BJ (cell line): ENCODE results near the gene SYK. TPM values are rescaled to one million over a fixed set of nuclear protein-coding genes. Genes with fewer than 3 reads are reported as not detected.

Source experiments
- CTCF ChIA-PET: fragments of 350-600 bp; formaldehyde crosslinking; extraction: SDS; loops from one replicate; lab custom pipeline; 2021; ENCODE audit warnings: antibody characterized with exemption, inconsistent platforms; lab: Yijun Ruan, JAX
- POLR2A ChIA-PET: fragments of 300-600 bp; sonication (Branson Sonifier 250); formaldehyde crosslinking; extraction: SDS; loops from one replicate; lab custom pipeline; 2021; ENCODE audit warnings: antibody characterized with exemption; lab: Charles Lee
- DNase-seq: peaks from one replicate; pipeline ENCODE4 v3.0.0-alpha.2; 2011; ENCODE audit warnings: low read depth
- H3K27me3 ChIP-seq: 2 replicates; pipeline ENCODE4 v1.6.0; 2011; ENCODE audit warnings: low read length; ENCODE audit not compliant: control insufficient read depth, insufficient read depth
- H3K36me3 ChIP-seq: 2 replicates; pipeline ENCODE4 v1.5.1; 2011; ENCODE audit warnings: low read length; ENCODE audit not compliant: control insufficient read depth, insufficient read depth
- H3K4me3 ChIP-seq: 2 replicates; pipeline ENCODE4 v1.5.1; 2011; ENCODE audit warnings: low read depth, mild to moderate bottlenecking, control low read depth, low read length
- polyA plus RNA-seq: library from polyadenylated mRNA; depleted of rRNA; stranded (reverse); fragments of >200 nt; gene quantifications from 2 replicates; pipeline ENCODE4 v1.2.3, GENCODE V29; 2011
- TF ChIP-seq, protein P1 (sequence below): IDR thresholded peaks from 2 replicates; pipeline ENCODE4 v1.5.1; 2011; ENCODE audit warnings: low read depth, mild to moderate bottlenecking, control low read depth, inconsistent platforms, low read length, moderate library complexity; ENCODE audit not compliant: insufficient read depth

SYK gene
- polyA plus RNA-seq, 1 experiment: not detected

DNA sequence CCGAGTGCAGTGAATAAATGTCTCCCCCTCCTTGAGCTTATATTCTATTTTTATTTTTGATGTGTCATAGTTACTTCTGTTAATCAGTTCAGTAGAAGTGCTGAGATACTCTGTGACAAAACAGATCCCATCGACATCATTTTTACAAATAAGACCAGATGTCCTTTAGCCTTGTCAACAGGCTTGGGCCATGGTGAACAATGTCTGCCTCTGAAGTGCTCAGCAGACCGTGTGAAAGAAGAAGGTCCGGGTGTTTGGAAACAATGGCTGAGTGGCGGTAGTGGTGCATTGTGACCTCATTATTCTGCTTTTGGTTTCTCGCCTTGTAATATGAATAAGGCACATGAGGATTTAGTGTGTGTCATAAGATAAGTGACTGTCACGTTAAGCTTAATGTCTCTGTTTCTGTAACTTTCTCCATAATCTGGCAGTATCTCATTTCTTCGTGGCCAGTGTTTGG lies 71.2 kb downstream of the SYK start:
- no peaks in the 10 kb centered on the region for H3K27me3 ChIP-seq
- no peaks in the 10 kb centered on the region for H3K36me3 ChIP-seq
- TF ChIP-seq, protein P1, sequence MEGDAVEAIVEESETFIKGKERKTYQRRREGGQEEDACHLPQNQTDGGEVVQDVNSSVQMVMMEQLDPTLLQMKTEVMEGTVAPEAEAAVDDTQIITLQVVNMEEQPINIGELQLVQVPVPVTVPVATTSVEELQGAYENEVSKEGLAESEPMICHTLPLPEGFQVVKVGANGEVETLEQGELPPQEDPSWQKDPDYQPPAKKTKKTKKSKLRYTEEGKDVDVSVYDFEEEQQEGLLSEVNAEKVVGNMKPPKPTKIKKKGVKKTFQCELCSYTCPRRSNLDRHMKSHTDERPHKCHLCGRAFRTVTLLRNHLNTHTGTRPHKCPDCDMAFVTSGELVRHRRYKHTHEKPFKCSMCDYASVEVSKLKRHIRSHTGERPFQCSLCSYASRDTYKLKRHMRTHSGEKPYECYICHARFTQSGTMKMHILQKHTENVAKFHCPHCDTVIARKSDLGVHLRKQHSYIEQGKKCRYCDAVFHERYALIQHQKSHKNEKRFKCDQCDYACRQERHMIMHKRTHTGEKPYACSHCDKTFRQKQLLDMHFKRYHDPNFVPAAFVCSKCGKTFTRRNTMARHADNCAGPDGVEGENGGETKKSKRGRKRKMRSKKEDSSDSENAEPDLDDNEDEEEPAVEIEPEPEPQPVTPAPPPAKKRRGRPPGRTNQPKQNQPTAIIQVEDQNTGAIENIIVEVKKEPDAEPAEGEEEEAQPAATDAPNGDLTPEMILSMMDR: no peak
- DNase-seq: no peak
- H3K4me3 ChIP-seq: no peak overlapping the region
- ChIA-PET POLR2A (no interaction called here), CTCF (interaction anchor here (2.5 kb wide), 1 partner anchor 731 kb away, joined by 10 read pairs; no protein-coding TSS in a partner anchor)

DNA sequence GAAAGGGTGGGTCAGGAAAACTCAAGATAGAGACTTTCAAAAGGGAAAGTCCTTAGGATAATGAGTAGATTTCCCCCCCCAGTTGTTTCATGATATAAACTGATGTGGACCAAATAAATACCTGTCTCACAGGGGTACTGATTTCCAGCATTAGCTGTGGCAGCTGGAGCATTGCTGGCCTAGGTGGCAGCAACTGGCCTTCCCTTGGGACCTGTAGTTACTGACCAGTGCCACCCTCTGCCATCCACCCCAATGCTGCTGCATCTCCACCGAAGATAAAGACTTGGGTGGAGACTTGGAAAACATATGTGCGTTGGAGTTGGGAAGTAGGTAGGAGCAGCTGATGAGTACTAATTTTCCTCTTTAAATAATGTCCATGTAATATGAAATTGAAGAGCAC lies 71.8 kb downstream of the SYK start:
- Histone ChIP-seq H3K36me3 (no peaks in the 10 kb centered on the region), H3K27me3 (no peaks in the 10 kb centered on the region), H3K4me3 (no peak overlapping the region)
- DNase-seq: no peak
- ChIA-PET POLR2A (no interaction called here), CTCF (interaction anchor here (1.1 to 2.5 kb wide), 2 partner anchors 732 to 1276 kb away, joined by 5 to 10 read pairs; no protein-coding TSS in a partner anchor)
- TF ChIP-seq, protein P1: no peak

DNA sequence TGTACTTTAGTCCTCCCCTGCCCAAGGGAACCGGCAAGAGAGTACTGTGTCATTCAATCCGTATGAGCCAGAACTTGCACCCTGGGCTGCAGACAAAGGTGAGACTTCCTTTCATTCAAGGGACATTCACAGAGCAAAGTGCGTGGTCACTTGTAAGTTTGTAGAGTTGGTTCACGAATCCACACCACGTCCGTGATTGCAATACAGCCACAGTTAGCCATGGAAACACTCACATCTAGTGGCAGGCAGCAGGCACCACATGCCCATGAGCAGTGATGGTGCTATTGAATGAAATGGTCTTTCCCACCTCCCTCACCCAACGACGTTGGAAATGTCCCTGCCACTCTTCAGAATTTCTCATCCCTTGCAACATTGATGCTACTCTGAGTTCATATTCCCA lies 72.6 kb downstream of the SYK start:
- TF ChIP-seq, protein P1: no peak
- no peak for DNase-seq
- Histone ChIP-seq H3K36me3 (no peaks in the 10 kb centered on the region), H3K27me3 (no peaks in the 10 kb centered on the region), H3K4me3 (no peak overlapping the region)
- CTCF ChIA-PET: interaction anchor here (1.1 to 2.5 kb wide), 2 partner anchors 732 to 1276 kb away, joined by 5 to 10 read pairs; no protein-coding TSS in a partner anchor
- POLR2A ChIA-PET: no interaction called here

DNA sequence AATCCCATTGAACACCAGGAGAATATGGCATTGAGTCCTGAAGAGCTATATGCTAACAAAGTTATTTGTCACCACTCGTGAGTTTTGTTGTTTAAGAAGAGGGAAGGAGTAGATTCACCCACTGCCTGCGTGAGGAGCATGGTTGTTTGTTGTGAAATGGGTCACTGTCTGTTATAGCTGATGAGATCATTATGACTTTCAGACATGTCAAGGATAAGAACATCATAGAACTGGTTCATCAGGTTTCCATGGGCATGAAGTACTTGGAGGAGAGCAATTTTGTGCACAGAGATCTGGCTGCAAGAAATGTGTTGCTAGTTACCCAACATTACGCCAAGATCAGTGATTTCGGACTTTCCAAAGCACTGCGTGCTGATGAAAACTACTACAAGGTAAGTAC lies 76.9 kb downstream of the SYK start:
- no peak overlapping the region for H3K4me3 ChIP-seq
- H3K27me3 ChIP-seq: peaks cover 2% of the 10 kb centered on the region; the same call in 1 of the 2 replicates
- TF ChIP-seq, protein P1: no peak
- H3K36me3 ChIP-seq: no peaks in the 10 kb centered on the region
- CTCF ChIA-PET: interaction anchor here (0.7 kb wide), 1 partner anchor 555 kb away, joined by 3 read pairs; no protein-coding TSS in a partner anchor
- POLR2A ChIA-PET: interaction anchor here (0.5 kb wide), 1 partner anchor 27 kb away, joined by 4 read pairs; no protein-coding TSS in a partner anchor
- DNase-seq: no peak

DNA sequence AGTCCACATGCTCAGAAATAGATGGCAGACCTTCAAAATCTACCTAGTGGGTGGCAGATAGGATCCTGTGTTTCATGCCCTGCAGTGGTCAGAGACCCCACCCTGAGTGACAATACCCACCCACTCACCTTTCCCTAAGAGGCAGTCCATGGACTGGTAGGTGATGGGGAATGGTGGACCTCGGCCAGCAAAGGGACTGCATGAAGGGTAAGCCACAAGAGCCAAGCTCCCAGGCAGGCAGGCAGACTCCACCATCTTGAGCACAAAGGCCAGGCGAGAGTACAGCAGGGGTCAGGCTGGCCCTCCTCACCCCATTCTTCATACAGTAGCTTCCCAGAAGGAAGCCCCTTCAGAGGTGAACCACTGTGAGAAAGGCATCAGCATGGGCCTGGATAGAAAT lies 78.4 kb downstream of the SYK start:
- Histone ChIP-seq H3K27me3 (peaks cover 2% of the 10 kb centered on the region; the same call in 1 of the 2 replicates), H3K36me3 (no peaks in the 10 kb centered on the region), H3K4me3 (no peak overlapping the region)
- TF ChIP-seq, protein P1: no peak
- no peak for DNase-seq
- CTCF ChIA-PET: no interaction called here
- POLR2A ChIA-PET: no interaction called here
